OCI-LY3 (cell line): ENCODE data around the gene B4GALT3.

Source experiments
- H2AFZ ChIP-seq: fragments of 200-600, 300-600 bp; shearing (Covaris generic); 2 replicates; pipeline ENCODE4 v1.6.0; 2014; ENCODE audit warnings: antibody characterized with exemption, low read depth, low read length
- H3K27ac ChIP-seq: fragments of 200-600, 300-600 bp; sonication (generic); 2 replicates; pipeline ENCODE4 v1.5.1; 2014; ENCODE audit warnings: mild to moderate bottlenecking, low read length, moderate library complexity, mixed read lengths
- H3K27me3 ChIP-seq: fragments of 200-600, 300-600 bp; sonication (generic); 2 replicates; pipeline ENCODE4 v1.6.1; 2014; ENCODE audit warnings: low read depth, low read length, mixed read lengths
- H3K36me3 ChIP-seq: fragments of 200-600, 300-600 bp; sonication (generic); replicated peaks from 2 replicates; pipeline ENCODE3; 2014; ENCODE audit warnings: low read depth, low read length, mixed read lengths
- H3K4me1 ChIP-seq: fragments of 300-600, 200-600 bp; sonication (generic); 2 replicates; pipeline ENCODE4 v1.6.1; 2014; ENCODE audit warnings: low read length, mixed read lengths
- H3K4me2 ChIP-seq: fragments of 200-600, 300-600 bp; sonication (generic); 2 replicates; pipeline ENCODE4 v1.6.1; 2014; ENCODE audit warnings: low read length, mixed read lengths
- H3K4me3 ChIP-seq: fragments of 300-600, 200-600 bp; sonication (generic); 2 replicates; pipeline ENCODE4 v1.5.1; 2014; ENCODE audit warnings: antibody characterized with exemption, mild to moderate bottlenecking, low read length, moderate library complexity
- H3K79me2 ChIP-seq: fragments of 300-600, 200-600 bp; shearing (Covaris generic); 2 replicates; pipeline ENCODE4 v1.6.1; 2014; ENCODE audit warnings: mild to moderate bottlenecking, low read length, mixed read lengths
- H3K9ac ChIP-seq: fragments of 300-600, 200-600 bp; shearing (Covaris generic); 2 replicates; pipeline ENCODE4 v1.6.0; 2014; ENCODE audit warnings: mild to moderate bottlenecking, low read length, moderate library complexity
- H3K9me3 ChIP-seq: fragments of 200-600, 300-600 bp; shearing (Covaris generic); 2 replicates; pipeline ENCODE4 v1.6.1; 2014; ENCODE audit warnings: low read length, mixed read lengths; ENCODE audit not compliant: insufficient read depth
- H4K20me1 ChIP-seq: fragments of 200-600, 300-600 bp; sonication (generic); 2 replicates; pipeline ENCODE4 v1.6.1; 2016; ENCODE audit warnings: low read length, mixed read lengths; ENCODE audit not compliant: insufficient read depth
- CTCF ChIP-seq: fragments of 200-600, 300-600 bp; sonication (generic); IDR thresholded peaks from 2 replicates; pipeline ENCODE4 v1.5.1; 2014; ENCODE audit warnings: antibody characterized with exemption, low read length, low read depth
- EZH2phosphoT487 ChIP-seq: fragments of 200-600 bp; shearing (Covaris generic); IDR thresholded peaks from 2 replicates; pipeline ENCODE4 v1.6.1; 2018; ENCODE audit warnings: antibody characterized with exemption, mixed run types, low read depth

B4GALT3 gene

GRCh38 chr1:161166669-161167548 lies 10.4 kb downstream of the B4GALT3 start:
- Histone ChIP-seq H3K9ac (peak overlapping the region; percentile 81), H3K9me3 (no peaks in the 10 kb centered on the region), H3K4me3 (peak overlapping the region; percentile 80), H2AFZ (peak overlapping the region; percentile 61), H4K20me1 (no peaks in the 10 kb centered on the region), H3K27ac (peak overlapping the region; percentile 26), H3K36me3 (peaks cover 37% of the 10 kb centered on the region), H3K27me3 (no peaks in the 10 kb centered on the region), H3K4me2 (peak overlapping the region; percentile 91), H3K79me2 (no peaks in the 10 kb centered on the region), H3K4me1 (peaks cover 15% of the 10 kb centered on the region)
- no peak for TF ChIP-seq EZH2phosphoT487
- no peak for TF ChIP-seq CTCF

GRCh38 chr1:161165742-161166668 lies 11.3 kb downstream of the B4GALT3 start, which contains the start of gene PPOX:
TSS of gene PPOX (plus strand) at chr1:161166426. CDS start at chr1:161166848, 422 bp downstream.
- Histone ChIP-seq H3K9ac (peak within 1 kb of the TSS; percentile 81), H3K4me2 (peak within 1 kb of the TSS; percentile 91), H3K4me3 (peak within 1 kb of the TSS; percentile 80), H3K9me3 (no peaks in the 10 kb centered on the region), H3K36me3 (peaks cover 33% of the 10 kb centered on the region), H4K20me1 (no peaks in the 10 kb centered on the region), H2AFZ (peak within 1 kb of the TSS; percentile 61), H3K4me1 (peaks cover 15% of the 10 kb centered on the region), H3K27ac (peak within 1 kb of the TSS; percentile 62), H3K79me2 (no peaks in the 10 kb centered on the region), H3K27me3 (no peaks in the 10 kb centered on the region)
- TF ChIP-seq EZH2phosphoT487 (no peak), CTCF (peak; percentile 85)

GRCh38 chr1:161164901-161165610 lies 12.3 kb downstream of the B4GALT3 start:
- H3K27ac ChIP-seq: peak overlapping the region; percentile 62; the same call in 1 of the 2 replicates
- peak overlapping the region; percentile 91 for H3K4me2 ChIP-seq
- H3K4me3 ChIP-seq: peak overlapping the region; percentile 80
- H3K27me3 ChIP-seq: no peaks in the 10 kb centered on the region
- peaks cover 18% of the 10 kb centered on the region for H3K4me1 ChIP-seq
- no peaks in the 10 kb centered on the region for H3K9me3 ChIP-seq
- no peak overlapping the region for H2AFZ ChIP-seq
- H4K20me1 ChIP-seq: no peaks in the 10 kb centered on the region
- H3K9ac ChIP-seq: peak overlapping the region; percentile 81
- TF ChIP-seq EZH2phosphoT487 (no peak), CTCF (no peak)
- H3K36me3 ChIP-seq: peaks cover 27% of the 10 kb centered on the region
- H3K79me2 ChIP-seq: peaks cover 8% of the 10 kb centered on the region
